OCI-LY7 (cell line): ENCODE data around the gene NPLOC4.

Experiments
- CTCF ChIP-seq: fragments of 200-600 bp; sonication (generic); conservative IDR thresholded peaks from 2 replicates; pipeline ENCODE4 v1.5.1; 2014; ENCODE audit warnings: mild to moderate bottlenecking, antibody characterized with exemption, low read length, moderate library complexity, mixed read lengths
- EZH2phosphoT487 ChIP-seq: fragments of 200-600 bp; sonication (generic); IDR thresholded peaks from 2 replicates; pipeline ENCODE4 v1.6.1; 2018; ENCODE audit warnings: low read depth, borderline replicate concordance, mild to moderate bottlenecking, mixed run types, antibody characterized with exemption, low read length, moderate library complexity, mixed read lengths

GRCh38 chr17:81526662-81527571, 110.0 kb downstream of the NPLOC4 start:
- TF ChIP-seq CTCF (no peak), EZH2phosphoT487 (no peak)
